Tibial nerve (tissue), 4 donors: ENCODE results near the gene ZFP64. TPM values are rescaled to one million over a fixed set of nuclear protein-coding genes. Genes with fewer than 3 reads are reported as not detected.
"Not testable (repeated sequence)": the region's sequence is repeated elsewhere in the genome, so short reads cannot be mapped to it uniquely, and the experiment has no call there.

Experiments
- DNase-seq, 2 donors: peaks; one replicate each; pipeline ENCODE4 v3.0.0-alpha.2; 2019; ENCODE audit warnings: low spot score in 2 of 2
- H3K27ac ChIP-seq, 4 donors: fragments of 200-600 bp; sonication (generic) in 3 of 4; one replicate each; pipeline ENCODE4 v1.5.1; 2017 to 2019; ENCODE audit warnings: mild to moderate bottlenecking in 1 of 4
- H3K27me3 ChIP-seq, 2 donors: fragments of 200-600 bp; sonication (generic) in 1 of 2; one replicate each; pipeline versions ENCODE4 v1.5.1 to v1.6.0; 2017 to 2019
- H3K36me3 ChIP-seq, 3 donors: fragments of 200-600 bp; sonication (generic); one replicate each; pipeline ENCODE4 v1.5.1; 2018 to 2019
- H3K4me1 ChIP-seq, 4 donors: fragments of 200-600 bp; sonication (generic) in 3 of 4; one replicate each; pipeline ENCODE4 v1.5.1; 2017 to 2019
- H3K4me3 ChIP-seq, 4 donors: fragments of 200-600 bp; sonication (generic) in 3 of 4; one replicate each; pipeline ENCODE4 v1.5.1; 2017 to 2019; ENCODE audit warnings: mild to moderate bottlenecking in 1 of 4, moderate library complexity in 1 of 4
- H3K9me3 ChIP-seq, 4 donors: fragments of 200-600 bp; sonication (generic) in 3 of 4; one replicate each; pipeline ENCODE4 v1.5.1; 2017 to 2019
- CTCF ChIP-seq, 5 experiments: fragments of 200-600 bp in 3 of 5; fragments of 450-650 bp in 2 of 5; sonication (generic) in 3 of 5; IDR thresholded peaks; one replicate each; pipeline ENCODE4 v1.5.1; 2016 to 2019; ENCODE audit warnings: antibody characterized with exemption in 5 of 5, mild to moderate bottlenecking in 3 of 5, moderate library complexity in 2 of 5
- EP300 ChIP-seq, 2 donors: sonication (generic); formaldehyde crosslinking; IDR thresholded peaks; one replicate each; pipeline ENCODE4 v1.6.1; 2017; ENCODE audit warnings: antibody characterized with exemption in 2 of 2, mild to moderate bottlenecking in 1 of 2
- POLR2A ChIP-seq, 2 donors: fragments of 450-650 bp; IDR thresholded peaks; one replicate each; pipeline ENCODE4 v1.6.1; 2017; ENCODE audit warnings: antibody characterized with exemption in 2 of 2, mild to moderate bottlenecking in 2 of 2, moderate library complexity in 2 of 2
- WGBS, 2 donors: methylation state at CpG; one replicate each; pipeline ENCODE4 v1.1.5; 2018; 5-methylcytosine and 5-hydroxymethylcytosine counted together
- total RNA-seq, 4 donors: library from RNA; depleted of rRNA; stranded (reverse); fragments of >200 nt; gene quantifications; one replicate each; pipeline ENCODE4 v1.1.0, GENCODE V29; 2016

Gene ZFP64
- total RNA-seq, 4 donors from 2014 or later: 14.0 to 19.4 (median 15.9) TPM

- no peak overlapping the region for H3K4me3 ChIP-seq
- no peaks in the 10 kb centered on the region for H3K4me1 ChIP-seq
- peaks cover 0 to 17% (median 0%) of the 10 kb centered on the region in 4 donors for H3K9me3 ChIP-seq
- WGBS, 2 donors: 46 to 52% methylated on average over 3 of the region's 3 CpGs
- TF ChIP-seq CTCF (IDR thresholded peaks at IDR 0.05): no peak
- no peak for TF ChIP-seq POLR2A (IDR thresholded peaks at IDR 0.05)
- TF ChIP-seq EP300 (IDR thresholded peaks at IDR 0.05): no peak
- peaks cover 0 to 5% of the 10 kb centered on the region in 2 donors for H3K27me3 ChIP-seq
- no peaks in the 10 kb centered on the region for H3K36me3 ChIP-seq
- no peak overlapping the region for H3K27ac ChIP-seq
- no peak for DNase-seq
Observed at GRCh38 chr20:52224920-52225319, 33.3 kb upstream of the ZFP64 start.

- 88 to 94% methylated on average over 4 of the region's 4 CpGs for WGBS, 2 donors
- H3K4me3 ChIP-seq, H3K27me3 ChIP-seq, DNase-seq, H3K36me3 ChIP-seq, H3K4me1 ChIP-seq, H3K27ac ChIP-seq: not testable (repeated sequence)
- peaks cover 0 to 26% (median 0%) of the 10 kb centered on the region in 4 donors for H3K9me3 ChIP-seq
Observed at GRCh38 chr20:52221362-52221761, 29.8 kb upstream of the ZFP64 start.

- H3K36me3 ChIP-seq, H3K4me1 ChIP-seq, H3K27me3 ChIP-seq, DNase-seq, H3K27ac ChIP-seq, H3K4me3 ChIP-seq: not testable (repeated sequence)
- H3K9me3 ChIP-seq: peaks cover 0 to 27% (median 0%) of the 10 kb centered on the region in 4 donors
Observed at GRCh38 chr20:52220891-52221290, 29.3 kb upstream of the ZFP64 start.

GRCh38 chr20:52219441-52219840 lies 27.9 kb upstream of the ZFP64 start:
- Histone ChIP-seq H3K27ac (no peak overlapping the region), H3K4me3 (no peak overlapping the region), H3K36me3 (no peaks in the 10 kb centered on the region), H3K4me1 (no peaks in the 10 kb centered on the region), H3K9me3 (peaks cover 0 to 27% (median 0%) of the 10 kb centered on the region in 4 donors), H3K27me3 (no peaks in the 10 kb centered on the region)
- no peak for DNase-seq
- TF ChIP-seq CTCF (IDR thresholded peaks at IDR 0.05): no peak
- TF ChIP-seq POLR2A (IDR thresholded peaks at IDR 0.05): no peak
- no peak for TF ChIP-seq EP300 (IDR thresholded peaks at IDR 0.05)
- 77 to 83% methylated on average over 9 of the region's 9 CpGs for WGBS, 2 donors

GRCh38 chr20:52217689-52218395 lies 26.3 kb upstream of the ZFP64 start:
- H3K27ac ChIP-seq: no peak overlapping the region
- H3K4me1 ChIP-seq: no peaks in the 10 kb centered on the region
- no peaks in the 10 kb centered on the region for H3K36me3 ChIP-seq
- TF ChIP-seq CTCF (IDR thresholded peaks at IDR 0.05) (no peak), POLR2A (IDR thresholded peaks at IDR 0.05) (no peak), EP300 (IDR thresholded peaks at IDR 0.05) (no peak)
- no peaks in the 10 kb centered on the region for H3K27me3 ChIP-seq
- no peak for DNase-seq
- WGBS, 2 donors: 66 to 74% methylated on average over 2 of the region's 2 CpGs
- H3K4me3 ChIP-seq: no peak overlapping the region
- peaks cover 0 to 33% (median 0%) of the 10 kb centered on the region in 4 donors for H3K9me3 ChIP-seq

- no peak overlapping the region for H3K4me3 ChIP-seq
- no peaks in the 10 kb centered on the region for H3K36me3 ChIP-seq
- DNase-seq: no peak
- H3K4me1 ChIP-seq: no peaks in the 10 kb centered on the region
- TF ChIP-seq CTCF (IDR thresholded peaks at IDR 0.05) (no peak), EP300 (IDR thresholded peaks at IDR 0.05) (no peak), POLR2A (IDR thresholded peaks at IDR 0.05) (no peak)
- no peak overlapping the region for H3K27ac ChIP-seq
- peaks cover 0 to 39% (median 0%) of the 10 kb centered on the region in 4 donors for H3K9me3 ChIP-seq
- no peaks in the 10 kb centered on the region for H3K27me3 ChIP-seq
- 84 to 93% methylated on average over 4 of the region's 4 CpGs for WGBS, 2 donors
Observed at GRCh38 chr20:52213995-52214394, 22.4 kb upstream of the ZFP64 start.
